Neural cell (in vitro differentiated cells): ENCODE measurements around the gene TMOD3. TPM values are rescaled to one million over a fixed set of nuclear protein-coding genes. Genes with fewer than 3 reads are reported as not detected.

Source experiments
- H2AFZ ChIP-seq: fragments of 200-600, 300-800 bp; sonication (generic), shearing (Covaris generic); 2 replicates; pipeline ENCODE4 v1.6.0; 2014; ENCODE audit warnings: low read depth, mild to moderate bottlenecking, antibody characterized with exemption, low read length, moderate library complexity
- H3F3A ChIP-seq: fragments of 200-600 bp; shearing (Covaris generic); 2 replicates; pipeline ENCODE4 v1.6.1; 2016; ENCODE audit warnings: mild to moderate bottlenecking, moderate library complexity, mixed read lengths, antibody characterized with exemption, low read length; ENCODE audit not compliant: insufficient read depth, poor library complexity, severe bottlenecking
- H3K27ac ChIP-seq: fragments of 200-600, 300-800 bp; sonication (generic), shearing (Covaris generic); 2 replicates; pipeline ENCODE4 v1.5.1; 2014; ENCODE audit warnings: mild to moderate bottlenecking, low read length, moderate library complexity
- H3K27me3 ChIP-seq: fragments of 300-800, 200-600 bp; sonication (generic), shearing (Covaris generic); 2 replicates; pipeline ENCODE4 v1.6.0; 2014; ENCODE audit warnings: mild to moderate bottlenecking, low read depth, low read length, moderate library complexity; ENCODE audit not compliant: insufficient read depth
- H3K36me3 ChIP-seq: fragments of 300-800, 200-600 bp; sonication (generic), shearing (Covaris generic); 2 replicates; pipeline ENCODE4 v1.5.1; 2014; ENCODE audit warnings: mild to moderate bottlenecking, antibody characterized with exemption, low read length, moderate library complexity; ENCODE audit not compliant: insufficient read depth
- H3K4me2 ChIP-seq: fragments of 300-800, 200-600 bp; sonication (generic), shearing (Covaris generic); 2 replicates; pipeline ENCODE4 v1.6.0; 2014; ENCODE audit warnings: mild to moderate bottlenecking, low read length
- H3K4me3 ChIP-seq: fragments of 300-800, 200-600 bp; sonication (generic), shearing (Covaris generic); 2 replicates; pipeline ENCODE4 v1.5.1; 2014; ENCODE audit warnings: mild to moderate bottlenecking, low read length, moderate library complexity
- H3K79me2 ChIP-seq: fragments of 200-600 bp; shearing (Covaris generic); replicated peaks from 2 replicates; pipeline ENCODE4 v1.6.0; 2014; ENCODE audit warnings: mild to moderate bottlenecking, low read length, moderate library complexity; ENCODE audit not compliant: insufficient read depth
- H3K9ac ChIP-seq: fragments of 300-800, 200-600 bp; sonication (generic), shearing (Covaris generic); 2 replicates; pipeline ENCODE4 v1.6.1; 2016; ENCODE audit warnings: mild to moderate bottlenecking, low read length, mixed read lengths
- H3K9me2 ChIP-seq: fragments of 200-600 bp; shearing (Covaris generic); 2 replicates; pipeline ENCODE4 v1.6.1; 2016; ENCODE audit warnings: mild to moderate bottlenecking, low read length, mixed read lengths; ENCODE audit not compliant: insufficient read depth
- H3K9me3 ChIP-seq: fragments of 200-600, 300-800 bp; sonication (generic), shearing (Covaris generic); 2 replicates; pipeline ENCODE4 v1.6.1; 2016; ENCODE audit warnings: mild to moderate bottlenecking, mixed run types, low read length, moderate library complexity, mixed read lengths
- H4K20me1 ChIP-seq: fragments of 200-600 bp; shearing (Covaris generic); 2 replicates; pipeline ENCODE4 v1.6.1; 2016; ENCODE audit warnings: mild to moderate bottlenecking, mixed run types; ENCODE audit not compliant: insufficient read depth
- CTCF ChIP-seq: fragments of 450-650 bp; IDR thresholded peaks from 2 replicates; pipeline ENCODE4 v1.5.1; 2014; ENCODE audit warnings: antibody characterized with exemption, mild to moderate bottlenecking, moderate library complexity; ENCODE audit not compliant: poor library complexity, severe bottlenecking
- EP300 ChIP-seq: fragments of 450-650 bp; conservative IDR thresholded peaks from 2 replicates; pipeline ENCODE4 v1.6.1; 2014; ENCODE audit warnings: antibody characterized with exemption, mild to moderate bottlenecking, moderate library complexity; ENCODE audit not compliant: poor library complexity, severe bottlenecking
- EZH2 ChIP-seq: fragments of 200-600, 300-800 bp; shearing (Covaris generic), sonication (generic); IDR thresholded peaks from 2 replicates; pipeline ENCODE4 v1.6.1; 2014; ENCODE audit warnings: antibody characterized with exemption, low read length, borderline replicate concordance, mild to moderate bottlenecking; ENCODE audit not compliant: insufficient read depth, poor library complexity, severe bottlenecking
- MXI1 ChIP-seq: fragments of 450-650 bp; conservative IDR thresholded peaks from 2 replicates; pipeline ENCODE4 v1.6.1; 2014; ENCODE audit warnings: antibody characterized with exemption, mild to moderate bottlenecking; ENCODE audit not compliant: poor library complexity, severe bottlenecking
- POLR2AphosphoS5 ChIP-seq: IDR thresholded peaks from 2 replicates; pipeline ENCODE4 v1.6.1; 2012
- RAD21 ChIP-seq: fragments of 450-650 bp; conservative IDR thresholded peaks from 2 replicates; pipeline ENCODE4 v1.6.1; 2014; ENCODE audit warnings: antibody characterized with exemption, mild to moderate bottlenecking, moderate library complexity
- REST ChIP-seq: IDR thresholded peaks from 2 replicates; pipeline ENCODE4 v1.6.1; 2012; ENCODE audit warnings: borderline replicate concordance
- SMC3 ChIP-seq: fragments of 450-650 bp; conservative IDR thresholded peaks from 2 replicates; pipeline ENCODE4 v1.6.1; 2014; ENCODE audit warnings: antibody characterized with exemption, mild to moderate bottlenecking, moderate library complexity; ENCODE audit not compliant: poor library complexity
- TAF1 ChIP-seq: IDR thresholded peaks from 2 replicates; pipeline ENCODE4 v1.6.1; 2012; ENCODE audit warnings: low read depth
- polyA plus RNA-seq: library from polyadenylated mRNA; depleted of rRNA; stranded (reverse); fragments of >200 nt; gene quantifications from 2 replicates; pipeline ENCODE4 v1.2.3, GENCODE V29; 2014

TMOD3 gene
- polyA plus RNA-seq, 1 donor from 2014 or later = 12.6 TPM

- no peaks in the 10 kb centered on the region for H3K9me2 ChIP-seq
- no peak overlapping the region for H3K4me3 ChIP-seq
- H3K9ac ChIP-seq = no peak overlapping the region
- H2AFZ ChIP-seq = no peak overlapping the region
- H3K36me3 ChIP-seq = no peaks in the 10 kb centered on the region
- no peaks in the 10 kb centered on the region for H3K79me2 ChIP-seq
- no peaks in the 10 kb centered on the region for H3K27me3 ChIP-seq
- H4K20me1 ChIP-seq = no peaks in the 10 kb centered on the region
- no peaks in the 10 kb centered on the region for H3F3A ChIP-seq
- TF ChIP-seq EP300 = no peak
- TF ChIP-seq EZH2 = no peak
- no peak for TF ChIP-seq REST
- TF ChIP-seq POLR2AphosphoS5 = no peak
- no peak for TF ChIP-seq SMC3
- no peak for TF ChIP-seq MXI1
- no peak for TF ChIP-seq RAD21
- no peak for TF ChIP-seq CTCF
- TF ChIP-seq TAF1 = no peak
- H3K4me2 ChIP-seq = no peak overlapping the region
- no peaks in the 10 kb centered on the region for H3K9me3 ChIP-seq
- no peak overlapping the region for H3K27ac ChIP-seq
These were observed 27.4 kb downstream of the TMOD3 start for GRCh38 chr15:51856714-51857380.

GRCh38 chr15:51861557-51862359 lies 32.3 kb downstream of the TMOD3 start:
- no peaks in the 10 kb centered on the region for H3K79me2 ChIP-seq

More at GRCh38 chr15:51861557-51862359, 32.3 kb downstream of the TMOD3 start:
- H3K27ac ChIP-seq = no peak overlapping the region
- peaks cover 6% of the 10 kb centered on the region for H3K36me3 ChIP-seq
- H3K4me3 ChIP-seq = no peak overlapping the region
- no peak overlapping the region for H2AFZ ChIP-seq
- no peaks in the 10 kb centered on the region for H4K20me1 ChIP-seq
- no peak overlapping the region for H3K9ac ChIP-seq
- no peaks in the 10 kb centered on the region for H3K9me2 ChIP-seq
- no peaks in the 10 kb centered on the region for H3K9me3 ChIP-seq
- no peak overlapping the region for H3K4me2 ChIP-seq
- no peak for TF ChIP-seq CTCF
- no peaks in the 10 kb centered on the region for H3F3A ChIP-seq
- H3K27me3 ChIP-seq = no peaks in the 10 kb centered on the region
